GM10248 (cell line): Measurements from ENCODE around the gene KIN.

ENCODE experiments used
- CTCF ChIA-PET: fragments of 300-600 bp; sonication (Branson Sonifier 250); formaldehyde crosslinking; extraction: SDS; loops from one replicate; lab custom pipeline; 2021; ENCODE audit warnings: antibody characterized with exemption; lab: Yijun Ruan, JAX
- POLR2A ChIA-PET: fragments of 350-650 bp; sonication (Branson Sonifier 250); formaldehyde crosslinking; extraction: SDS; loops from one replicate; lab custom pipeline; 2020; ENCODE audit warnings: antibody characterized with exemption; lab: Yijun Ruan, JAX
- DNase-seq: peaks from one replicate; pipeline ENCODE4 v3.0.0; 2012; ENCODE audit errors: extremely low spot score
- TF ChIP-seq, protein P1 (sequence below): IDR thresholded peaks from 2 replicates; pipeline ENCODE4 v1.5.1; 2012; ENCODE audit warnings: mild to moderate bottlenecking, low read depth; ENCODE audit errors: extremely low read depth, missing control alignments, control extremely low read depth

The KIN gene

DNA sequence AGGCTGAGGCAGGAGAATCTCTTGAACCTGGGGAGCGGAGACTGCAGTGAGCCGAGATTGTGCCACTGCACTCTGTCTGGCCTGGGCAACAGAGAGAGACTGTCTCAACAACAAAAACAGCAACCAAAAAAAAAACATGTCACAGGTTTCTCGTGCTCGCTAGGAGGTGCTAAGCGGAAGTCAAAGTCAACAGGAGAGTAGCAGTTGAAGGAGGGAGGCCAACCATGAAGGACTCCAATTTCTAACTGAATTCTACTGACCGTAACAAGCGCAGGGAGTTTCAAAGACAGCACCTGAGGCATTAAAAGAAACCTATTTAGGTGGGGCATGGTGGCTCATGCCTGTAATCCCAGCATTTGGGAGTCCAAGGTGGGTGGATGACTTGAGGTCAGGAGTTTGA lies 19.4 kb downstream of the KIN start:
- CTCF ChIA-PET = interaction anchor here (0.8 to 1.1 kb wide), 2 partner anchors 10 to 13 kb away, joined by 3 read pairs; no protein-coding TSS in a partner anchor
- no peak for DNase-seq
- TF ChIP-seq, protein P1, sequence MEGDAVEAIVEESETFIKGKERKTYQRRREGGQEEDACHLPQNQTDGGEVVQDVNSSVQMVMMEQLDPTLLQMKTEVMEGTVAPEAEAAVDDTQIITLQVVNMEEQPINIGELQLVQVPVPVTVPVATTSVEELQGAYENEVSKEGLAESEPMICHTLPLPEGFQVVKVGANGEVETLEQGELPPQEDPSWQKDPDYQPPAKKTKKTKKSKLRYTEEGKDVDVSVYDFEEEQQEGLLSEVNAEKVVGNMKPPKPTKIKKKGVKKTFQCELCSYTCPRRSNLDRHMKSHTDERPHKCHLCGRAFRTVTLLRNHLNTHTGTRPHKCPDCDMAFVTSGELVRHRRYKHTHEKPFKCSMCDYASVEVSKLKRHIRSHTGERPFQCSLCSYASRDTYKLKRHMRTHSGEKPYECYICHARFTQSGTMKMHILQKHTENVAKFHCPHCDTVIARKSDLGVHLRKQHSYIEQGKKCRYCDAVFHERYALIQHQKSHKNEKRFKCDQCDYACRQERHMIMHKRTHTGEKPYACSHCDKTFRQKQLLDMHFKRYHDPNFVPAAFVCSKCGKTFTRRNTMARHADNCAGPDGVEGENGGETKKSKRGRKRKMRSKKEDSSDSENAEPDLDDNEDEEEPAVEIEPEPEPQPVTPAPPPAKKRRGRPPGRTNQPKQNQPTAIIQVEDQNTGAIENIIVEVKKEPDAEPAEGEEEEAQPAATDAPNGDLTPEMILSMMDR = no peak
- POLR2A ChIA-PET = no interaction called here

DNA sequence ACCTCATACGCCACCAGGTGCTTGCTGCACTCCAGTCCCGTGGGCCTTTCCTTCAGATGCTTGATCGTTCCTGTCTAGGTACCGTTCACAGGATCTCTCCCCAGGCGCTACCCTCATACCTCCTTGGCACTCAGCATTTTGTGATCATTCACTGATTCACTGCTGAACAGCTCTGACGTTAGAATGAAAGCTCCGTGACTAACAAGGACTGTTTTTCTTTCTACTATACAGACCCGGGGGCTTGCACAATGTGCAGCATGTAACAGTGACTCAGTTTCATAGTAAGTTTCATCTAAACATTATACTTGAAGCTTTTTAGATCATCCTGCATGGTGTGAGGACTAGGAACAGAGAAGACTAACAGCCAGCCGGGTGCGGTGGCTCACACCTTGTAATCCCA lies 20.6 kb downstream of the KIN start:
- no peak for DNase-seq
- TF ChIP-seq, protein P1 = no peak
- CTCF ChIA-PET = interaction anchor here (1.1 kb wide), 1 partner anchor 8 kb away, joined by 3 read pairs; no protein-coding TSS in a partner anchor
- POLR2A ChIA-PET = no interaction called here

DNA sequence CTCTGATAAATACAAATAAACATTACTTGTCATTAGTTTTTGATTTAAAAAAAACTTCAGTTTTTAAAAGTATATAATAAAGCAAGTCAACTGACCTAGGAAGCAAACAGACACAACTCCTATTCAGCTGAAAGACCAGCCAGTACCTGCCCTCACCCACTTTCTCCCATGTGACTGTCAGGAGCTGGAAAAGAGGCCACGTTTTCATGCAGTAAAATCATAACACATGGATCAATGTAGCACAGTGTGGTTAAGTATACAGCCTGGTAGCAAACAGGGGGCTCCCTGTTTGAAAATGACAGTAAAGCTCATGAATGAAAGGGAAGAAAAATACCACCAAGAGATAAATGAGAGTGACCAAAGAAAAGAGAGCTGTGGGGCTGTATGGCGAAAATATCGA lies 21.6 kb downstream of the KIN start:
- POLR2A ChIA-PET = no interaction called here
- no peak for DNase-seq
- TF ChIP-seq, protein P1 = no peak
- CTCF ChIA-PET = interaction anchor here (0.7 kb wide), 1 partner anchor 9 kb away, joined by 3 read pairs; no protein-coding TSS in a partner anchor

DNA sequence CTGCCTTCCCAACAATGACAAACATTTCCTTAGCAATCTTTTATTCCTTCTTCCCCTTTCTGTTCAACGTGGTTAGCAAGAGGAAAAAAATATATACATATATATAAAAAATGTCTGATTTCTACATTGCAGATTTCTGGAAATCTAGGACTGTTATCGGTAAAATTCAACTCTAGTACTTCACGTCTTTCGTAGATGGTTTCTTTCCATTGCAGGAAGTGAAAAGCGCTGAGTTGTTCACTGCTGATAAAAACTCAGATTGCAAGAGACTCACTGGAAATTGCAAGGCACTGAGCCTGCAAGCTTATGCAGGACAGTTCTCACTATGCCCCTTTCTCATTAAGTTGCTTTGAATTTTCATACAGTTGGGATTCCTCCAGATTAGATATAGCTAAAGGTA lies 23.9 kb downstream of the KIN start:
- CTCF ChIA-PET = interaction anchor here (0.7 kb wide), 1 partner anchor 18 kb away, joined by 3 read pairs; no protein-coding TSS in a partner anchor
- POLR2A ChIA-PET = interaction anchor here (0.6 kb wide), 1 partner anchor 13 kb away, joined by 3 read pairs; no protein-coding TSS in a partner anchor
- no peak for DNase-seq
- TF ChIP-seq, protein P1 = no peak

DNA sequence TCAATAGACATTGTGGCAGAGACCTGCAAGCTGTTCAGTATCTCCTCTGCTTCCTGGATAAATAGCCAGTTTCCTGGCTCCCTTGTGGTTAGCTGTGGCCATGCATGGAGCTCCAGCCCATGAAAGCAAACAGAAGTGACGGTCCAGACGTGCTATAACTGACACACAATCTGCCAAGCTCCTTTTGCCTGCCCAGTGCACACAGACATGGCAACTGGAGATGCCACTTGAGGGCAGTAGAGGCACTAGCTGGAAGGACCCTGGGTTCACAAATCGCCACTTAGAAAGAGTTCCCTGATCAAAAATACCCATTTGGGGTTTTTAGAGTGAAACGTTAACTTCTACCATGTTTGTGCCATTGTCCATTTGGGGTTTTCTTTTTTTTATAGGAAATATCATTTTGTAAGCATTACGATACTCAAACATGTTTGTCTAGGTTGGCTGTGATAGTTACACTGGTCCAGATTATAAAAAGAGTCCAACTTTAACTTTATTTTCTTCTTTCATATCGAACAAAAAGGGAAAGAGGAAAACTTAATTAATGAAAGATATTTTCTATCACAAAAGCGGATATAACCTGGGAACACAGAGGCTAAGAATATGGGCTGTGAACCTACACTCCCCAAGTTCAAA lies 31.3 kb downstream of the KIN start:
- no peak for DNase-seq
- TF ChIP-seq, protein P1 = peak; percentile 38
- ChIA-PET CTCF (interaction anchor here (1.2 to 1.6 kb wide), 2 partner anchors 10 to 17 kb away, joined by 3 to 5 read pairs; no protein-coding TSS in a partner anchor), POLR2A (no interaction called here)

DNA sequence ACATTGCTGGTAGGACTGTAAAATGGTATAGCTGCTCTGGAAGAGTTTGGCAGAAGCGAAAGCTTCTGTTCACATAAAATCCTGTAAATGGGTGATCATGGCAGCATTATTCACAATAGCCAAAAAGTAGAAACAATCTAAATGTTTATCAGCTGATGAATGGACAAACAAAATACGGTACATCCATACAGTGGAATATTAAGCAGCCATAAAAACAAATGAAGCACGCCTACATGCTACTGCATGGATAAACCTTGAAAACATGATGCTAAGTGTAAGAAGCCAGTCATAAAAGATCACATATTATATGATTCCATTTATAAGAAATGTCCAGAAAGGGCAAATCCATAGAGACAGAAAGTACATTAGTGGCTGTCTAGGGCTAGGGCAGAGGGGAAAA lies 32.7 kb downstream of the KIN start:
- DNase-seq = no peak
- ChIA-PET CTCF (interaction anchor here (0.9 kb wide), 1 partner anchor 14 kb away, joined by 3 read pairs; no protein-coding TSS in a partner anchor), POLR2A (no interaction called here)
- TF ChIP-seq, protein P1 = no peak
